HCT116 (cell line): ENCODE results near the gene RAD51D.

ENCODE experiments used
- ELF1 ChIP-seq: IDR thresholded peaks from 2 replicates; pipeline ENCODE4 v1.6.1; 2012; ENCODE audit warnings: low read depth, borderline replicate concordance
- FOSL1 ChIP-seq: IDR thresholded peaks from 2 replicates; pipeline ENCODE4 v1.6.1; 2012; ENCODE audit warnings: low read depth
- POLR2A ChIP-seq: IDR thresholded peaks from 2 replicates; pipeline ENCODE4 v1.7.0; 2011; ENCODE audit warnings: borderline replicate concordance; ENCODE audit not compliant: insufficient read depth, insufficient read length; ENCODE audit errors: extremely low read depth
- POLR2AphosphoS5 ChIP-seq: IDR thresholded peaks from 2 replicates; pipeline ENCODE4 v1.6.1; 2011; ENCODE audit warnings: mild to moderate bottlenecking, low read depth, low read length, moderate library complexity
- YY1 ChIP-seq: IDR thresholded peaks from 2 replicates; pipeline ENCODE4 v1.6.1; 2011; ENCODE audit warnings: low read length, low read depth, moderate library complexity, mild to moderate bottlenecking; ENCODE audit not compliant: insufficient replicate concordance; ENCODE audit errors: extremely low read depth
- TF ChIP-seq, protein P1 (sequence below), 3 experiments: fragments of 200-600 bp in 1 of 3; sonication (generic) in 1 of 3; IDR thresholded peaks in 2 of 3; conservative IDR thresholded peaks in 1 of 3; 2 replicates each; pipeline ENCODE4 v1.5.1; 2012 to 2017; ENCODE audit warnings: low read depth in 2 of 3, low read length in 2 of 3, antibody characterized with exemption in 1 of 3, borderline replicate concordance in 1 of 3, control low read depth in 1 of 3, mild to moderate bottlenecking in 1 of 3, mixed read lengths in 1 of 3, mixed run types in 1 of 3, moderate library complexity in 1 of 3; ENCODE audit not compliant: insufficient read depth in 1 of 3
- TF ChIP-seq, protein P2 (sequence below): IDR thresholded peaks from 2 replicates; pipeline ENCODE4 v1.6.1; 2012; ENCODE audit warnings: low read depth

DNA sequence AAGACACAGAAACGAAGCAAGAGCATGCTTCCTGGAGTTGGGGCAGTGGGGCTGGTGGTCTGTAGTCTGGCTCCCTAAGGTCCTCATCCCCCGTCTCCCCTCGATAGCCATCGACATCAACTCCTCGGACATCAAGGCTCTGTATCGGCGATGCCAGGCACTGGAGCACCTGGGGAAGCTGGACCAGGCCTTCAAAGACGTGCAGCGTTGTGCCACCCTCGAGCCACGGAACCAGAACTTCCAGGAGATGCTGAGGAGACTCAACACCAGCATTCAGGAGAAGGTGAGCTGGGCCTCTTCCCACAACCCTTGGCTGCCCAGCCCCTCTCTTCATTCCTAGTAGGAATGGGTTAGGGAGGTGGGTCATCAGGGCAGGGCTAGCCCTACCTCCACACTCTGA lies 30.3 kb upstream of the RAD51D start:
- TF ChIP-seq POLR2AphosphoS5 (no peak), POLR2A (no peak), YY1 (no peak), FOSL1 (no peak), ELF1 (no peak)
- TF ChIP-seq, protein P1, sequence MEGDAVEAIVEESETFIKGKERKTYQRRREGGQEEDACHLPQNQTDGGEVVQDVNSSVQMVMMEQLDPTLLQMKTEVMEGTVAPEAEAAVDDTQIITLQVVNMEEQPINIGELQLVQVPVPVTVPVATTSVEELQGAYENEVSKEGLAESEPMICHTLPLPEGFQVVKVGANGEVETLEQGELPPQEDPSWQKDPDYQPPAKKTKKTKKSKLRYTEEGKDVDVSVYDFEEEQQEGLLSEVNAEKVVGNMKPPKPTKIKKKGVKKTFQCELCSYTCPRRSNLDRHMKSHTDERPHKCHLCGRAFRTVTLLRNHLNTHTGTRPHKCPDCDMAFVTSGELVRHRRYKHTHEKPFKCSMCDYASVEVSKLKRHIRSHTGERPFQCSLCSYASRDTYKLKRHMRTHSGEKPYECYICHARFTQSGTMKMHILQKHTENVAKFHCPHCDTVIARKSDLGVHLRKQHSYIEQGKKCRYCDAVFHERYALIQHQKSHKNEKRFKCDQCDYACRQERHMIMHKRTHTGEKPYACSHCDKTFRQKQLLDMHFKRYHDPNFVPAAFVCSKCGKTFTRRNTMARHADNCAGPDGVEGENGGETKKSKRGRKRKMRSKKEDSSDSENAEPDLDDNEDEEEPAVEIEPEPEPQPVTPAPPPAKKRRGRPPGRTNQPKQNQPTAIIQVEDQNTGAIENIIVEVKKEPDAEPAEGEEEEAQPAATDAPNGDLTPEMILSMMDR (IDR thresholded peaks at IDR 0.05 in 2 of 3, conservative IDR thresholded peaks at IDR 0.05 in 1 of 3; ENCODE audit: borderline replicate concordance in 1 of 3, insufficient read depth in 1 of 3, low read depth in 2 of 3, low read length in 2 of 3), result no peak
- TF ChIP-seq, protein P2, sequence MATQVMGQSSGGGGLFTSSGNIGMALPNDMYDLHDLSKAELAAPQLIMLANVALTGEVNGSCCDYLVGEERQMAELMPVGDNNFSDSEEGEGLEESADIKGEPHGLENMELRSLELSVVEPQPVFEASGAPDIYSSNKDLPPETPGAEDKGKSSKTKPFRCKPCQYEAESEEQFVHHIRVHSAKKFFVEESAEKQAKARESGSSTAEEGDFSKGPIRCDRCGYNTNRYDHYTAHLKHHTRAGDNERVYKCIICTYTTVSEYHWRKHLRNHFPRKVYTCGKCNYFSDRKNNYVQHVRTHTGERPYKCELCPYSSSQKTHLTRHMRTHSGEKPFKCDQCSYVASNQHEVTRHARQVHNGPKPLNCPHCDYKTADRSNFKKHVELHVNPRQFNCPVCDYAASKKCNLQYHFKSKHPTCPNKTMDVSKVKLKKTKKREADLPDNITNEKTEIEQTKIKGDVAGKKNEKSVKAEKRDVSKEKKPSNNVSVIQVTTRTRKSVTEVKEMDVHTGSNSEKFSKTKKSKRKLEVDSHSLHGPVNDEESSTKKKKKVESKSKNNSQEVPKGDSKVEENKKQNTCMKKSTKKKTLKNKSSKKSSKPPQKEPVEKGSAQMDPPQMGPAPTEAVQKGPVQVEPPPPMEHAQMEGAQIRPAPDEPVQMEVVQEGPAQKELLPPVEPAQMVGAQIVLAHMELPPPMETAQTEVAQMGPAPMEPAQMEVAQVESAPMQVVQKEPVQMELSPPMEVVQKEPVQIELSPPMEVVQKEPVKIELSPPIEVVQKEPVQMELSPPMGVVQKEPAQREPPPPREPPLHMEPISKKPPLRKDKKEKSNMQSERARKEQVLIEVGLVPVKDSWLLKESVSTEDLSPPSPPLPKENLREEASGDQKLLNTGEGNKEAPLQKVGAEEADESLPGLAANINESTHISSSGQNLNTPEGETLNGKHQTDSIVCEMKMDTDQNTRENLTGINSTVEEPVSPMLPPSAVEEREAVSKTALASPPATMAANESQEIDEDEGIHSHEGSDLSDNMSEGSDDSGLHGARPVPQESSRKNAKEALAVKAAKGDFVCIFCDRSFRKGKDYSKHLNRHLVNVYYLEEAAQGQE, result no peak
